A549 (cell line): Measurements from ENCODE around the gene TMEM86B.

Source experiments
- CTCF ChIP-seq: fragments of >200 bp; sonication (Bioruptor Twin); formaldehyde crosslinking; IDR thresholded peaks from 3 replicates; pipeline ENCODE4 v1.5.1; 2016
- ELK1 ChIP-seq: fragments of 150-350 bp; IDR thresholded peaks from 2 replicates; pipeline ENCODE4 v1.6.1; 2014; ENCODE audit warnings: low read depth, mild to moderate bottlenecking, low read length

- TF ChIP-seq ELK1: no peak
- TF ChIP-seq CTCF: no peak
These were observed 10.4 kb upstream of the TMEM86B start for GRCh38 chr19:55239004-55239403.
